ENCODE data around the gene MTCL1.

The MTCL1 gene

DNA sequence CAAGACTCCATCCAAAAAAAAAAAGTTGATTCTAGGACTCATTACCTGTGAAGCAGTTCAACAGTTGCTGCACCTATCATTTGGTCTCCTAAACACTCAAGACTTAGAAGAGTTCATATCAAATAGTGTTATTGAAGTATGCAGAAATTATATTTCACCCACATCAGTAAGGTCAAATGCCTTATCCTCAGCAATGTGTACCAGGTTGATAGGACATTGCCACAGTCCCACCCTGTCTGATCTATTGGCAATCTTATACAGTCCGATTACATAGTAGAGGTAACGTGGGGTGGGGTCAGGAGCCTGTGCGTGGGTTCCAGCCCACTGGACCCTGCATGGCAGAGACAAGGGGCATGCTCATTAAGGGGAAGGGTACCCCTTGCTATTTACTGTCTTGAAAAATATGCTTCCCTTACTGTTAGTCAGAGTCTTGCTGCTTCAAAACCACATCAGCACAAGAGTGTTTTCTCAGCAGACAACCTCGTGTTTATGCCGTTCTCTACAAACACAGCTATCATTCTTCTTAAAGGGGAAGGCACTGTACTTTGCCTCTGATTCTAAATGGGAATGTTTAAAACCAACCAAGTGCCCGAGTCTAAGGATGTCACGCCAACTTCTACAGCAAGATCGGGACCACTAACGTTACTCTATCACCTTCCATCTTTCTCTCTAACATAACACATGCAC is 115.2 kb downstream of the MTCL1 start:
- no peaks in the 10 kb centered on the region for H3K4me1 ChIP-seq (ENCODE audit: control insufficient read depth in 1 of 2, insufficient read depth in 2 of 2, low read length in 2 of 2)
- no peak overlapping the region for H3K9ac ChIP-seq (ENCODE audit: low read length)
- no CpG with 5 or more reads among the region's 9 CpGs for WGBS (ENCODE audit: extremely low coverage, insufficient coverage, insufficient read length)
- no peaks in the 10 kb centered on the region for H3K27me3 ChIP-seq (ENCODE audit: insufficient read depth, low read length)
- H2BK5ac ChIP-seq (ENCODE audit: low read depth, low read length, poor library complexity): no peak overlapping the region
- H2AK5ac ChIP-seq (ENCODE audit: low read length): no peak overlapping the region
- no peak overlapping the region for H3K14ac ChIP-seq (ENCODE audit: low read length)
- H3K4ac ChIP-seq (ENCODE audit: low read depth, low read length): no peak overlapping the region
- H3K27ac ChIP-seq (ENCODE audit: low read depth, low read length): no peak overlapping the region
- H3K18ac ChIP-seq (ENCODE audit: low read length): no peak overlapping the region
- no peaks in the 10 kb centered on the region for H3K9me3 ChIP-seq (ENCODE audit: insufficient read depth, low read depth, low read length)
- no peak overlapping the region for H3K23ac ChIP-seq (ENCODE audit: low read length)
- H3K4me3 ChIP-seq (ENCODE audit: low read depth, low read length): no peak overlapping the region
- no peak overlapping the region for H3K4me2 ChIP-seq (ENCODE audit: low read length)
- no peak overlapping the region for H2BK12ac ChIP-seq (ENCODE audit: low read length)
- no peak overlapping the region for H4K8ac ChIP-seq (ENCODE audit: low read depth, low read length)
- DNase-seq: no peak
- no peaks in the 10 kb centered on the region for H3K36me3 ChIP-seq (ENCODE audit: control insufficient read depth in 1 of 2, insufficient read depth in 2 of 2, low read length in 2 of 2)
- no peak overlapping the region for H4K91ac ChIP-seq (ENCODE audit: low read depth, low read length)
- H4K12ac ChIP-seq (ENCODE audit: low read depth, low read length): no peak overlapping the region
- no peaks in the 10 kb centered on the region for H3K79me1 ChIP-seq (ENCODE audit: low read length)
- H3K79me2 ChIP-seq (ENCODE audit: control insufficient read depth, insufficient read depth, low read length, poor library complexity): no peaks in the 10 kb centered on the region
- no peak overlapping the region for H2AFZ ChIP-seq (ENCODE audit: insufficient read depth, low read length, poor library complexity)
- no peak overlapping the region for H2BK120ac ChIP-seq (ENCODE audit: insufficient read depth, low read length, poor library complexity)

DNA sequence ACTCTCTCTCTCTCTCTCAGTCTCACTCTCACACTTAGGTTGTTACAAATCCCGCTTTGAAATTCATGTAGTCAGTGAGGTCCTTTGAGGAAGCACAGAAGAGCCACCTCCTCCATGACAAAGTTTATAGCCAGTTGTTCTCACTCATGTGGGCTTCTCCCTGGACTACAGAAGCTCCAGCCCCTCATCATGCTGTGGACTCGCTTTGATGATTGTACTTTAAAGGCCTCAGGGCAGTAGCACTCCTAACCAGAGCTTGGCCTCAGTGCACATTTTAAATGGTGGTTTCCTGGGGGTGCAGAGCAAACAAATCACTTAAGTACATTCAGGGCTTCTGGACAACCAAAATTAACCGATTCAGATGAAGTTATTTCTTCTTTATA is 115.7 kb downstream of the MTCL1 start:
- Histone ChIP-seq H3K27me3 (ENCODE audit: insufficient read depth, low read length) (no peaks in the 10 kb centered on the region), H3K36me3 (ENCODE audit: control insufficient read depth in 1 of 2, insufficient read depth in 2 of 2, low read length in 2 of 2) (no peaks in the 10 kb centered on the region), H2AFZ (ENCODE audit: insufficient read depth, low read length, poor library complexity) (no peak overlapping the region), H3K23ac (ENCODE audit: low read length) (no peak overlapping the region), H3K18ac (ENCODE audit: low read length) (no peak overlapping the region), H4K91ac (ENCODE audit: low read depth, low read length) (no peak overlapping the region), H3K79me2 (ENCODE audit: control insufficient read depth, insufficient read depth, low read length, poor library complexity) (no peaks in the 10 kb centered on the region), H4K8ac (ENCODE audit: low read depth, low read length) (no peak overlapping the region), H3K27ac (ENCODE audit: low read depth, low read length) (no peak overlapping the region), H3K4ac (ENCODE audit: low read depth, low read length) (no peak overlapping the region), H3K4me2 (ENCODE audit: low read length) (no peak overlapping the region), H3K9ac (ENCODE audit: low read length) (no peak overlapping the region), H2BK12ac (ENCODE audit: low read length) (no peak overlapping the region), H3K4me3 (ENCODE audit: low read depth, low read length) (no peak overlapping the region), H3K4me1 (ENCODE audit: control insufficient read depth in 1 of 2, insufficient read depth in 2 of 2, low read length in 2 of 2) (no peaks in the 10 kb centered on the region), H3K14ac (ENCODE audit: low read length) (no peak overlapping the region), H3K79me1 (ENCODE audit: low read length) (no peaks in the 10 kb centered on the region), H2BK120ac (ENCODE audit: insufficient read depth, low read length, poor library complexity) (no peak overlapping the region), H2AK5ac (ENCODE audit: low read length) (no peak overlapping the region), H2BK5ac (ENCODE audit: low read depth, low read length, poor library complexity) (no peak overlapping the region), H3K9me3 (ENCODE audit: insufficient read depth, low read depth, low read length) (no peaks in the 10 kb centered on the region), H4K12ac (ENCODE audit: low read depth, low read length) (no peak overlapping the region)
- WGBS (ENCODE audit: extremely low coverage, insufficient coverage, insufficient read length): no CpG with 5 or more reads among the region's 3 CpGs
- DNase-seq: no peak

DNA sequence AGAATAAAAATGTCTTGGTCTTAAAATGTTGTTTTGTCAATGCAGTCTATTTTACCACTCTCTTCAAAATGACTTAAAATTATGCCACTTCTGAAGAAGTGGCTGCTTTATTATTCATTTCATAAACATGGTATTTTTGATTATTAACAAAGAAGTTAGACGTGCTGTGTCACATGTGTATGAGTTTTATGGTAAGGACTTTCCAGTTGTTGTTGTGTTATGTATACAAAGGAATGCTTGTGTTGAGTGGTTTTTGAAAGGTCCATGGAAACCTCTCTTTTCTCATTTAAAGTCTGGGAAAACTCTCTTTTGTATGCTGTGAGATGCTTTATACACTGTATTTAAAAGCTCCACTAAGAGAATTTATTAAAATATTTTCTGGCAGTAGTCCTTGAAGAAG is 116.2 kb downstream of the MTCL1 start:
- Histone ChIP-seq H3K14ac (ENCODE audit: low read length) (no peak overlapping the region), H2AK5ac (ENCODE audit: low read length) (no peak overlapping the region)
- no CpG with 5 or more reads among the region's 1 CpG for WGBS (ENCODE audit: extremely low coverage, insufficient coverage, insufficient read length)

DNA sequence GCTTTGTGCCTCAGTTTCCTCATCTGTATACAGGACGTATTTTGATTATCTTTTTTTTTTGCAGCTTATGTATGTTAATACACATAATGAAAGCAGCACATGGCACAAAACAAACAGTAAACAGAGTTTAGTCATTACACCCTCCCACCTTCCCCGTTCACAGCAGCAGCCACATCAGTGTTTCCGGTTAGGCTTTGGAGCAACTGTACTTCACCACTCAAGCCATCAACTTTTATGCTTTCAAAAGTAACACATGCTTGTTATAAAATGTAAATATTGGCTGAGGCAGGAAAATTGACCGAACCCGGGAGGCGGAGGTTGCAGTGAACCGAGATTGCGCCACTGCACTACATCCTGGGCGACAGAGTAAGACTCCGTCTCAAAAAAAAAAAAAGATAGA is 117.3 kb downstream of the MTCL1 start:
- no CpG with 5 or more reads among the region's 10 CpGs for WGBS (ENCODE audit: extremely low coverage, insufficient coverage, insufficient read length)
- H3K23ac ChIP-seq (ENCODE audit: low read length): no peak overlapping the region
- no peak overlapping the region for H3K4ac ChIP-seq (ENCODE audit: low read depth, low read length)
- H3K27me3 ChIP-seq (ENCODE audit: insufficient read depth, low read length): no peaks in the 10 kb centered on the region
- H3K4me3 ChIP-seq (ENCODE audit: low read depth, low read length): no peak overlapping the region
- no peak overlapping the region for H2BK5ac ChIP-seq (ENCODE audit: low read depth, low read length, poor library complexity)
- no peak overlapping the region for H4K12ac ChIP-seq (ENCODE audit: low read depth, low read length)
- no peak overlapping the region for H3K27ac ChIP-seq (ENCODE audit: low read depth, low read length)
- no peak overlapping the region for H3K4me2 ChIP-seq (ENCODE audit: low read length)
- H3K79me1 ChIP-seq (ENCODE audit: low read length): no peaks in the 10 kb centered on the region
- no peaks in the 10 kb centered on the region for H3K4me1 ChIP-seq (ENCODE audit: control insufficient read depth in 1 of 2, insufficient read depth in 2 of 2, low read length in 2 of 2)
- no peak overlapping the region for H4K91ac ChIP-seq (ENCODE audit: low read depth, low read length)
- no peak overlapping the region for H2AK5ac ChIP-seq (ENCODE audit: low read length)
- H3K14ac ChIP-seq (ENCODE audit: low read length): no peak overlapping the region
- H2AFZ ChIP-seq (ENCODE audit: insufficient read depth, low read length, poor library complexity): no peak overlapping the region
- H3K79me2 ChIP-seq (ENCODE audit: control insufficient read depth, insufficient read depth, low read length, poor library complexity): no peaks in the 10 kb centered on the region
- H3K36me3 ChIP-seq (ENCODE audit: control insufficient read depth in 1 of 2, insufficient read depth in 2 of 2, low read length in 2 of 2): no peaks in the 10 kb centered on the region
- no peaks in the 10 kb centered on the region for H3K9me3 ChIP-seq (ENCODE audit: insufficient read depth, low read depth, low read length)
- H4K8ac ChIP-seq (ENCODE audit: low read depth, low read length): no peak overlapping the region
- no peak overlapping the region for H3K18ac ChIP-seq (ENCODE audit: low read length)
- H2BK120ac ChIP-seq (ENCODE audit: insufficient read depth, low read length, poor library complexity): no peak overlapping the region
- no peak for DNase-seq
- H3K9ac ChIP-seq (ENCODE audit: low read length): no peak overlapping the region
- no peak overlapping the region for H2BK12ac ChIP-seq (ENCODE audit: low read length)

More for the DNA sequence above, 116.2 kb downstream of the MTCL1 start:
- no peaks in the 10 kb centered on the region for H3K36me3 ChIP-seq (ENCODE audit: control insufficient read depth in 1 of 2, insufficient read depth in 2 of 2, low read length in 2 of 2)
- no peak overlapping the region for H3K18ac ChIP-seq (ENCODE audit: low read length)
- no peak overlapping the region for H2BK12ac ChIP-seq (ENCODE audit: low read length)
- no peak overlapping the region for H3K23ac ChIP-seq (ENCODE audit: low read length)
- H2BK120ac ChIP-seq (ENCODE audit: insufficient read depth, low read length, poor library complexity): no peak overlapping the region
- no peak overlapping the region for H4K12ac ChIP-seq (ENCODE audit: low read depth, low read length)
- H3K79me1 ChIP-seq (ENCODE audit: low read length): no peaks in the 10 kb centered on the region
- no peak overlapping the region for H3K4ac ChIP-seq (ENCODE audit: low read depth, low read length)
- no peaks in the 10 kb centered on the region for H3K4me1 ChIP-seq (ENCODE audit: control insufficient read depth in 1 of 2, insufficient read depth in 2 of 2, low read length in 2 of 2)
- H4K91ac ChIP-seq (ENCODE audit: low read depth, low read length): no peak overlapping the region
- no peak overlapping the region for H2BK5ac ChIP-seq (ENCODE audit: low read depth, low read length, poor library complexity)
- H4K8ac ChIP-seq (ENCODE audit: low read depth, low read length): no peak overlapping the region
- H3K27ac ChIP-seq (ENCODE audit: low read depth, low read length): no peak overlapping the region
- no peaks in the 10 kb centered on the region for H3K27me3 ChIP-seq (ENCODE audit: insufficient read depth, low read length)
- H3K79me2 ChIP-seq (ENCODE audit: control insufficient read depth, insufficient read depth, low read length, poor library complexity): no peaks in the 10 kb centered on the region
- no peak overlapping the region for H3K4me3 ChIP-seq (ENCODE audit: low read depth, low read length)
- H3K9ac ChIP-seq (ENCODE audit: low read length): no peak overlapping the region
- no peak overlapping the region for H2AFZ ChIP-seq (ENCODE audit: insufficient read depth, low read length, poor library complexity)
- no peaks in the 10 kb centered on the region for H3K9me3 ChIP-seq (ENCODE audit: insufficient read depth, low read depth, low read length)
- DNase-seq: no peak
- H3K4me2 ChIP-seq (ENCODE audit: low read length): no peak overlapping the region

Data from trophoblast cell (in vitro differentiated cells and primary cell).